Measurements from ENCODE around the gene TAF1A. TPM values are rescaled to one million over a fixed set of nuclear protein-coding genes. Genes with fewer than 3 reads are reported as not detected.

TAF1A gene
- total and polyA plus RNA-seq, 2 of the 8 experiments (the other 6 are each of a cell fraction or from before 2014, with no cell fraction given) = 3.3 to 16.7 TPM

GRCh38 chr1:222629921-222630535 lies 40.3 kb upstream of the TAF1A start (continued):
- no peak for TF ChIP-seq ATF2 (IDR thresholded peaks at IDR 0.05; ENCODE audit: low read length)
